ENCODE results near the gene KIF13A. TPM values are rescaled to one million over a fixed set of nuclear protein-coding genes. Genes with fewer than 3 reads are reported as not detected.

KIF13A gene
- total RNA-seq, 5 donors from 2014 or later (not counting 1 experiment from before 2014, with no cell fraction given), result 0.55 to 2.0 (median 0.92) TPM

DNA sequence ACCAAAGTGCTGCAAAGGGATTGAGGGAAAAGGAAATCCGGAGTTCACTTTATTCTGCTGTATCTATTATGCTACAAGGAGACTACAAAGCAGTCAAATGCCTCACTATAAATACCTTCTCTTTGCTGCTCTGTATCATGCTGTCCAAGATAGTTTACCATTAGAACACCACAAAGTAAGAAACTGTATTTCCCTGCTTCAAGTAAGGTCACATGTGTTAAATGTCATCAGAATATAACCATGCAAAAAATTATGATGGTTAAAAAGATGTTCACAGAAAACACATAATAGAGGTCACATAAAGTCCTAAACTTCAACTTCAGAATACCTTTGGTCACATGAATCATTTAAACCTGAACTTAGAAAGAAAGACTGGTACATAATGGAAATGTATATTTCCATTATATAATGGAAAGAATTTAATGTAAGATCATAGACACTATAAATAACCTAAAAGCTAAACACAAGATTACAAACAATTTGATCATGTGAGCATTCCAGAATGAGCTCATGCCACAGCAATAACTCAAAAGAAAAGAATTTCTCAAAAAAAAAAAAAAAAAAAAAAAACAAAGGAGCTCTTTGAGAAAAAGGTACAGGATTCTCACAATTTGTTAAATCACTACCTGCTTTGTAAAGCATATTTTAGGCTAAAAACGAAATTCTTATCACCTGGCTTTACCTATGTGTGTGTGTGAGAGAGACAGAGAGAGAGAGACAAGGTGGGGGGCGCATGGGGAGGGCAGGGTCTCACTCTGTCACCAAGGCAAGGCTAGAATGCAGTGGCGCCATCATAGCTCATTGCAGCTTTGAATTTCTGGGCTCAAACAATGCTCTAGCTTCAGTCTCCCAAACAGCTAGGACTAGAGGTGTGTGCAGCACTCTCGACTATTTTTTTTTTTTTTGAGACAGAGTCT, 58.7 kb downstream of the KIF13A start:
- H3K36me3 Mint-ChIP-seq, result no peaks in the 10 kb centered on the region
- Histone ChIP-seq H3K27me3 (replicated peaks in 1 of 2; ENCODE audit: control insufficient read depth in 2 of 2, extremely low read depth in 1 of 2, insufficient read depth in 2 of 2, low read length in 1 of 2) (peaks cover 0 to 3% of the 10 kb centered on the region in 2 experiments), H3K36me3 (ENCODE audit: control insufficient read depth in 2 of 2, extremely low read depth in 1 of 2, insufficient read depth in 1 of 2, low read length in 1 of 2) (no peaks in the 10 kb centered on the region), H3K27ac (ENCODE audit: low read length) (no peak overlapping the region), H3K4me1 (ENCODE audit: control insufficient read depth in 1 of 2, extremely low read depth in 1 of 2, insufficient read depth in 2 of 2, low read length in 2 of 2) (no peaks in the 10 kb centered on the region), H3K9me3 (no peaks in the 10 kb centered on the region), H3K4me3 (ENCODE audit: control insufficient read depth in 1 of 2, extremely low read depth in 1 of 2, low read length in 1 of 2) (no peak overlapping the region)
- 71% methylated on average over 3 of the region's 5 CpGs for WGBS (ENCODE audit: insufficient coverage)
- no peak for ATAC-seq (replicated peaks in 1 of 4)
- no peaks in the 10 kb centered on the region for H3K4me1 Mint-ChIP-seq
- no peak overlapping the region for H3K4me3 Mint-ChIP-seq
- POLR2A ChIA-PET, result interaction anchor here in 1 of 2 donors (0.6 to 0.7 kb wide), 2 partner anchors 24 to 88 kb away, joined by 3 to 4 read pairs; no protein-coding TSS in a partner anchor
- peaks cover 2 to 25% of the 10 kb centered on the region in 2 donors for H3K27me3 Mint-ChIP-seq
- H3K27ac Mint-ChIP-seq, result no peak overlapping the region
- H3K9me3 Mint-ChIP-seq, result no peaks in the 10 kb centered on the region
- no peak for DNase-seq
- CTCF ChIA-PET, result interaction anchor here in 1 of 2 donors (0.6 kb wide), 1 partner anchor 124 kb away, joined by 3 read pairs; no protein-coding TSS in a partner anchor

- DNase-seq (no peak), ATAC-seq (replicated peaks in 1 of 4) (no peak)
- peaks cover 6 to 25% of the 10 kb centered on the region in 2 donors for H3K27me3 Mint-ChIP-seq
- no peak overlapping the region for H3K27ac Mint-ChIP-seq
- Histone ChIP-seq H3K27ac (ENCODE audit: low read length) (no peak overlapping the region), H3K4me3 (ENCODE audit: control insufficient read depth in 1 of 2, extremely low read depth in 1 of 2, low read length in 1 of 2) (no peak overlapping the region), H3K27me3 (replicated peaks in 1 of 2; ENCODE audit: control insufficient read depth in 2 of 2, extremely low read depth in 1 of 2, insufficient read depth in 2 of 2, low read length in 1 of 2) (peaks cover 0 to 3% of the 10 kb centered on the region in 2 experiments), H3K4me1 (ENCODE audit: control insufficient read depth in 1 of 2, extremely low read depth in 1 of 2, insufficient read depth in 2 of 2, low read length in 2 of 2) (no peaks in the 10 kb centered on the region), H3K36me3 (ENCODE audit: control insufficient read depth in 2 of 2, extremely low read depth in 1 of 2, insufficient read depth in 1 of 2, low read length in 1 of 2) (no peaks in the 10 kb centered on the region), H3K9me3 (no peaks in the 10 kb centered on the region)
- ChIA-PET POLR2A (no interaction called here), CTCF (no interaction called here)
- H3K4me1 Mint-ChIP-seq, result no peaks in the 10 kb centered on the region
- 83% methylated on average over 1 of the region's 3 CpGs for WGBS (ENCODE audit: insufficient coverage)
- H3K4me3 Mint-ChIP-seq, result no peak overlapping the region
- H3K9me3 Mint-ChIP-seq, result no peaks in the 10 kb centered on the region
- no peaks in the 10 kb centered on the region for H3K36me3 Mint-ChIP-seq
Observed at GRCh38 chr6:17927705-17928104, 59.7 kb downstream of the KIF13A start.

- Mint-ChIP-seq H3K36me3 (no peaks in the 10 kb centered on the region), H3K4me1 (no peaks in the 10 kb centered on the region), H3K4me3 (no peak overlapping the region), H3K9me3 (no peaks in the 10 kb centered on the region), H3K27me3 (peaks cover 5 to 6% of the 10 kb centered on the region in 2 donors), H3K27ac (no peak overlapping the region)
- H3K27me3 ChIP-seq (replicated peaks in 1 of 2; ENCODE audit: control insufficient read depth in 2 of 2, extremely low read depth in 1 of 2, insufficient read depth in 2 of 2, low read length in 1 of 2), result peaks cover 0 to 5% of the 10 kb centered on the region in 2 experiments
- ChIA-PET CTCF (interaction anchor here in 1 of 2 donors (0.7 kb wide), 1 partner anchor 239 kb away, joined by 4 read pairs; no protein-coding TSS in a partner anchor), POLR2A (interaction anchor here in 1 of 2 donors (0.6 kb wide), 1 partner anchor 9 kb away, joined by 3 read pairs; no protein-coding TSS in a partner anchor)
- 60% methylated on average over 1 of the region's 4 CpGs for WGBS (ENCODE audit: insufficient coverage)
- no peaks in the 10 kb centered on the region for H3K9me3 ChIP-seq
- no peaks in the 10 kb centered on the region for H3K36me3 ChIP-seq (ENCODE audit: control insufficient read depth in 2 of 2, extremely low read depth in 1 of 2, insufficient read depth in 1 of 2, low read length in 1 of 2)
- no peak overlapping the region for H3K4me3 ChIP-seq (ENCODE audit: control insufficient read depth in 1 of 2, extremely low read depth in 1 of 2, low read length in 1 of 2)
- ATAC-seq (replicated peaks in 1 of 4), result no peak
- no peak for DNase-seq
- H3K27ac ChIP-seq (ENCODE audit: low read length), result no peak overlapping the region
- H3K4me1 ChIP-seq (ENCODE audit: control insufficient read depth in 1 of 2, extremely low read depth in 1 of 2, insufficient read depth in 2 of 2, low read length in 2 of 2), result no peaks in the 10 kb centered on the region
Observed at GRCh38 chr6:17923401-17923863, 64.0 kb downstream of the KIF13A start.

GRCh38 chr6:17921454-17921853, 66.0 kb downstream of the KIF13A start:
- peaks cover 0 to 4% of the 10 kb centered on the region in 2 experiments for H3K27me3 ChIP-seq (replicated peaks in 1 of 2; ENCODE audit: control insufficient read depth in 2 of 2, extremely low read depth in 1 of 2, insufficient read depth in 2 of 2, low read length in 1 of 2)
- H3K4me1 ChIP-seq (ENCODE audit: control insufficient read depth in 1 of 2, extremely low read depth in 1 of 2, insufficient read depth in 2 of 2, low read length in 2 of 2), result no peaks in the 10 kb centered on the region
- no peak for DNase-seq
- ChIA-PET POLR2A (no interaction called here), CTCF (no interaction called here)
- no peaks in the 10 kb centered on the region for H3K4me1 Mint-ChIP-seq
- no peaks in the 10 kb centered on the region for H3K36me3 Mint-ChIP-seq
- peaks cover 4 to 8% of the 10 kb centered on the region in 2 donors for H3K27me3 Mint-ChIP-seq
- H3K9me3 ChIP-seq, result no peaks in the 10 kb centered on the region
- no peak overlapping the region for H3K27ac ChIP-seq (ENCODE audit: low read length)
- H3K27ac Mint-ChIP-seq, result no peak overlapping the region
- no peak overlapping the region for H3K4me3 ChIP-seq (ENCODE audit: control insufficient read depth in 1 of 2, extremely low read depth in 1 of 2, low read length in 1 of 2)
- H3K9me3 Mint-ChIP-seq, result no peaks in the 10 kb centered on the region
- no CpG with 5 or more reads among the region's 2 CpGs for WGBS (ENCODE audit: insufficient coverage)
- H3K4me3 Mint-ChIP-seq, result no peak overlapping the region
- no peaks in the 10 kb centered on the region for H3K36me3 ChIP-seq (ENCODE audit: control insufficient read depth in 2 of 2, extremely low read depth in 1 of 2, insufficient read depth in 1 of 2, low read length in 1 of 2)
- no peak for ATAC-seq (replicated peaks in 1 of 4)

DNA sequence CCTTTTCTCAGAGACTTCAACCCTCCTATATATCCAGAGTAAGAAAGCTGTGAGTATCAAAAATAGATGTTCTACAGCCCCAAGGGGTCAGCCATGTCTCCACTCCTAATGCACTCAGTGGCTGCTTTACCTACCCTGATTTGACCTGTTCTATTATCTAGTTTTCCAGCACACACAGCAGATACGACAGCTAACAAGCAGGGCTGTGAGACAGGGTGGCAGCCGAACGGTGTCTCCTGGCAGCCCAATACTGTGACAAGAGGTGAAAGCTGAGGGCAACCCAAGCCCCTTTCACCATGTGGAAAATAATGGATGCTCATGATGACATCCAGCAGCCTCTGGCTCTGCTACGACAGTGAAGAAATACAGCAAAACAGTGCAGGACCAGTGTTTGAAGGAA, 67.9 kb downstream of the KIF13A start:
- H3K27ac Mint-ChIP-seq, result no peak overlapping the region
- ATAC-seq (replicated peaks in 1 of 4) (no peak), DNase-seq (no peak)
- ChIA-PET POLR2A (no interaction called here), CTCF (no interaction called here)
- Histone ChIP-seq H3K27ac (ENCODE audit: low read length) (no peak overlapping the region), H3K36me3 (ENCODE audit: control insufficient read depth in 2 of 2, extremely low read depth in 1 of 2, insufficient read depth in 1 of 2, low read length in 1 of 2) (no peaks in the 10 kb centered on the region), H3K4me1 (ENCODE audit: control insufficient read depth in 1 of 2, extremely low read depth in 1 of 2, insufficient read depth in 2 of 2, low read length in 2 of 2) (no peaks in the 10 kb centered on the region), H3K27me3 (replicated peaks in 1 of 2; ENCODE audit: control insufficient read depth in 2 of 2, extremely low read depth in 1 of 2, insufficient read depth in 2 of 2, low read length in 1 of 2) (peaks cover 0 to 7% of the 10 kb centered on the region in 2 experiments), H3K4me3 (ENCODE audit: control insufficient read depth in 1 of 2, extremely low read depth in 1 of 2, low read length in 1 of 2) (no peak overlapping the region), H3K9me3 (no peaks in the 10 kb centered on the region)
- H3K9me3 Mint-ChIP-seq, result no peaks in the 10 kb centered on the region
- peaks cover 5 to 11% of the 10 kb centered on the region in 2 donors for H3K27me3 Mint-ChIP-seq
- no peak overlapping the region for H3K4me3 Mint-ChIP-seq
- WGBS (ENCODE audit: insufficient coverage), result 95% methylated on average over 3 of the region's 4 CpGs
- no peaks in the 10 kb centered on the region for H3K36me3 Mint-ChIP-seq
- H3K4me1 Mint-ChIP-seq, result no peaks in the 10 kb centered on the region

DNA sequence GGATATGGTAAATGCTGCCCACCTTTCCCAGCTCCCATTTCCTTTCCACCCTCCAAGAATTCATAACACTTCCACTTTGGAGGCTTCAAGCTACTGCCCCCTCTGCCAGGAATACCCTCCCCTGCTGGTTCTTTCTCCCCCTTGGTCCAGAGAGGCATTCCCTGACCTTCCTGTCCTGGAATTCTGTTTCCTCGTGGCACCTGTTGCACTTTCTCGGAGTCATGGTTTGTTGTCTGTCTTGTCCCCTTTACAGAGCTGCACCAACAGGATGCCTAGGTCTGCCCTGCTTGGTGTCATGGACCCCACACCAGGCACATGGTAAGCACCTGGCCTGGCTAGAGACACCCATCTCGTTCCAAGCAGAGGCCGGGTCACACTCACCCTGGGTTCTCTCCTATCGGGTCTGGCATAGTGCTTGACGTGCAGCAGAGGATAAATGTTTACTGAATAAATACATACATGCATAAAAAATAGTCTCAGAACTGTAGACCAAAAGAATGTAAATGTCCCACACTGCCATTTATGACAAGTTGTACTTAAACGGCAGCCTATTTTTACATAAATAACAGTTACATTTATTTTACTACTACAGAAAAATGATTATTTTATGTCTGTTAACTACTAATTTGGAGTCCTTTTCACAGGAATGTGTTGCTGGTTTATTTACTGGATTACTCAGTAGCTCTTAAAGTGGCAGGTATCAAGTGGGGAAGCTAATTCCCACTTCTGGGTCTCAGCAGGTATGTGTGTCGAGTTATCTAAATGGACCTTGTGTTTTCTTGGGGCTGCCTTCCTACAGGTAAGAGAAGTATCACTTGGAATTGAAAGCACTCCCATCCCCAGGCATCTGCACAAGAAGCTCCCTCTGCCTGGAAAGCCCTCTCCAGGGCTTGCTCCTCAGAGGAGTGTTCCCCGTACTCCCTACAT, 69.3 kb downstream of the KIF13A start:
- H3K36me3 ChIP-seq (ENCODE audit: control insufficient read depth in 2 of 2, extremely low read depth in 1 of 2, insufficient read depth in 1 of 2, low read length in 1 of 2), result no peaks in the 10 kb centered on the region
- POLR2A ChIA-PET, result interaction anchor here in 1 of 2 donors (0.6 kb wide), 1 partner anchor 165 kb away, joined by 3 read pairs; no protein-coding TSS in a partner anchor
- ATAC-seq (replicated peaks in 1 of 4) (no peak), DNase-seq (no peak)
- Mint-ChIP-seq H3K36me3 (no peaks in the 10 kb centered on the region), H3K9me3 (no peaks in the 10 kb centered on the region), H3K4me3 (no peak overlapping the region), H3K27ac (no peak overlapping the region), H3K4me1 (no peaks in the 10 kb centered on the region), H3K27me3 (peaks cover 5 to 8% of the 10 kb centered on the region in 2 donors)
- no peak overlapping the region for H3K4me3 ChIP-seq (ENCODE audit: control insufficient read depth in 1 of 2, extremely low read depth in 1 of 2, low read length in 1 of 2)
- no peaks in the 10 kb centered on the region for H3K4me1 ChIP-seq (ENCODE audit: control insufficient read depth in 1 of 2, extremely low read depth in 1 of 2, insufficient read depth in 2 of 2, low read length in 2 of 2)
- H3K9me3 ChIP-seq, result no peaks in the 10 kb centered on the region
- H3K27ac ChIP-seq (ENCODE audit: low read length), result no peak overlapping the region
- H3K27me3 ChIP-seq (replicated peaks in 1 of 2; ENCODE audit: control insufficient read depth in 2 of 2, extremely low read depth in 1 of 2, insufficient read depth in 2 of 2, low read length in 1 of 2), result peaks cover 0 to 7% of the 10 kb centered on the region in 2 experiments
- CTCF ChIA-PET, result no interaction called here
- 86% methylated on average over 3 of the region's 9 CpGs for WGBS (ENCODE audit: insufficient coverage)

Measured in T-cell (primary cell).